Mammary epithelial cell (primary cell): ENCODE measurements around the gene RGP1.

Source experiments
- EZH2 ChIP-seq: IDR thresholded peaks from 2 replicates; pipeline ENCODE4 v1.6.1; 2012; ENCODE audit warnings: low read length, inconsistent platforms, borderline replicate concordance
- TF ChIP-seq, protein P1 (sequence below), 2 donors: IDR thresholded peaks in 1 of 2; conservative IDR thresholded peaks in 1 of 2; 2 replicates each; pipeline ENCODE4 v1.5.1; 2011 to 2012; ENCODE audit warnings: inconsistent platforms in 2 of 2, low read length in 2 of 2, mild to moderate bottlenecking in 2 of 2, control low read depth in 1 of 2, low read depth in 1 of 2; ENCODE audit not compliant: insufficient read depth in 1 of 2; ENCODE audit errors: extremely low read depth in 1 of 2

DNA sequence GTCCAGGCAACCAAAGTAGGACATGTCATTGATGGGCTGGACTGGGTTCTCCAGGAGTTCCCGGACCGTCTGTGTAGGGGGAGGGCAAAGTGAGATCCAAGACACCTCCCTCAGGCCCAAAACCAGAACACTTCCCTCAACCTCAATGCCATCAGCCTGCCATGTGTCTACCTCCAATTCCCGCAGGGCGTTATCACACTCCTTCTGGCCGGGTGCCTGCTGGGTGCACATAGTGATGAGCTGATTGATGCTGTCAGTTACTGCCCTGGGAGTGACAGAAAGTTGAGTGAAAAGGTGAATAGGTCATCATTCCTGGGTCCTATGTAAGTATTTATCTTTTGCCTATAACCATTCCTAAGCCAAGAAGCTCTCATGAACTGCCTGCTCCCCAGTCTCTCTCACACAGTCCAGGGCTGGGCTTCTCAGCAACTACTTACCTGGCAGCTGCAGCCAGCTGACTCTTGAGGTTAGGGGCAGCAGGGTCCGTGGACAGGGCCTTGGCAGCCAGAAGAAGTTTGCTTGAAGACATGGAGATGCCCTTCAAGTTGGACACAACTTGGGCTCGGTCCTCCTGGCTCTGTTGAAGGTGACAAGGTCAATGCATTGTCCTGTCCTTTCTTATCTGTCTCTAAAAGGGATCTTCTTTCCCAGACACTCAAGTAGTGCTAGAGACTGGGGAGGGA, 38.1 kb upstream of the RGP1 start:
- TF ChIP-seq, protein P1, sequence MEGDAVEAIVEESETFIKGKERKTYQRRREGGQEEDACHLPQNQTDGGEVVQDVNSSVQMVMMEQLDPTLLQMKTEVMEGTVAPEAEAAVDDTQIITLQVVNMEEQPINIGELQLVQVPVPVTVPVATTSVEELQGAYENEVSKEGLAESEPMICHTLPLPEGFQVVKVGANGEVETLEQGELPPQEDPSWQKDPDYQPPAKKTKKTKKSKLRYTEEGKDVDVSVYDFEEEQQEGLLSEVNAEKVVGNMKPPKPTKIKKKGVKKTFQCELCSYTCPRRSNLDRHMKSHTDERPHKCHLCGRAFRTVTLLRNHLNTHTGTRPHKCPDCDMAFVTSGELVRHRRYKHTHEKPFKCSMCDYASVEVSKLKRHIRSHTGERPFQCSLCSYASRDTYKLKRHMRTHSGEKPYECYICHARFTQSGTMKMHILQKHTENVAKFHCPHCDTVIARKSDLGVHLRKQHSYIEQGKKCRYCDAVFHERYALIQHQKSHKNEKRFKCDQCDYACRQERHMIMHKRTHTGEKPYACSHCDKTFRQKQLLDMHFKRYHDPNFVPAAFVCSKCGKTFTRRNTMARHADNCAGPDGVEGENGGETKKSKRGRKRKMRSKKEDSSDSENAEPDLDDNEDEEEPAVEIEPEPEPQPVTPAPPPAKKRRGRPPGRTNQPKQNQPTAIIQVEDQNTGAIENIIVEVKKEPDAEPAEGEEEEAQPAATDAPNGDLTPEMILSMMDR (conservative IDR thresholded peaks at IDR 0.05 in 1 of 2, IDR thresholded peaks at IDR 0.05 in 1 of 2; ENCODE audit: extremely low read depth in 1 of 2, insufficient read depth in 1 of 2, low read depth in 1 of 2, low read length in 2 of 2), result no peak
- no peak for TF ChIP-seq EZH2
